GM18508 (cell line): ENCODE measurements around the gene ATP6V0E1.

Experiments
- ATAC-seq: cut with Tn5 transposase; IDR thresholded peaks from one replicate; pipeline ENCODE4 v1.9.1; 2021; ENCODE audit warnings: moderate number of reproducible peaks; ENCODE audit not compliant: insufficient read depth, unreplicated experiment

ATP6V0E1 gene

DNA sequence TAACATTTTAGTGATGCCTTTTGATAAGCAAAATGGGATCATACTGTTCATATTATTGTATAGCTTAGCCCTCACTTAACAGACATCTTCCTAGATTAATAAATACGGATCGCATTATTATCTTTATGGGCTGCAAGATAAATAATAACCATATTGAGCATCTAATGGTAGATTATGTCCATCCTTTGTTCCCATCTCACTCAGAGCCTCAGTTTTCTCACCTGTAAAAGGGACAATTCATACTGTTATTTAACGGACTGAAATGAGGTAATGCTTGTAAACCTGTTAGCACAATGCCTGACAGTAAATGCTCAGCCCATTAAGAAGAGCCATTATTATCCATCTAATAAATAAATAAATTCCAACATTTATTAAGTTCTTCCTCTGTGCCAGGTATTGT lies 27.3 kb upstream of the ATP6V0E1 start:
- no peak for ATAC-seq

GRCh38 chr5:172956936-172957335 lies 26.6 kb upstream of the ATP6V0E1 start:
- no peak for ATAC-seq

- no peak for ATAC-seq
These were observed 26.1 kb upstream of the ATP6V0E1 start for GRCh38 chr5:172957458-172957857.

- ATAC-seq = no peak
These were observed 25.1 kb upstream of the ATP6V0E1 start for GRCh38 chr5:172958331-172959046.

DNA sequence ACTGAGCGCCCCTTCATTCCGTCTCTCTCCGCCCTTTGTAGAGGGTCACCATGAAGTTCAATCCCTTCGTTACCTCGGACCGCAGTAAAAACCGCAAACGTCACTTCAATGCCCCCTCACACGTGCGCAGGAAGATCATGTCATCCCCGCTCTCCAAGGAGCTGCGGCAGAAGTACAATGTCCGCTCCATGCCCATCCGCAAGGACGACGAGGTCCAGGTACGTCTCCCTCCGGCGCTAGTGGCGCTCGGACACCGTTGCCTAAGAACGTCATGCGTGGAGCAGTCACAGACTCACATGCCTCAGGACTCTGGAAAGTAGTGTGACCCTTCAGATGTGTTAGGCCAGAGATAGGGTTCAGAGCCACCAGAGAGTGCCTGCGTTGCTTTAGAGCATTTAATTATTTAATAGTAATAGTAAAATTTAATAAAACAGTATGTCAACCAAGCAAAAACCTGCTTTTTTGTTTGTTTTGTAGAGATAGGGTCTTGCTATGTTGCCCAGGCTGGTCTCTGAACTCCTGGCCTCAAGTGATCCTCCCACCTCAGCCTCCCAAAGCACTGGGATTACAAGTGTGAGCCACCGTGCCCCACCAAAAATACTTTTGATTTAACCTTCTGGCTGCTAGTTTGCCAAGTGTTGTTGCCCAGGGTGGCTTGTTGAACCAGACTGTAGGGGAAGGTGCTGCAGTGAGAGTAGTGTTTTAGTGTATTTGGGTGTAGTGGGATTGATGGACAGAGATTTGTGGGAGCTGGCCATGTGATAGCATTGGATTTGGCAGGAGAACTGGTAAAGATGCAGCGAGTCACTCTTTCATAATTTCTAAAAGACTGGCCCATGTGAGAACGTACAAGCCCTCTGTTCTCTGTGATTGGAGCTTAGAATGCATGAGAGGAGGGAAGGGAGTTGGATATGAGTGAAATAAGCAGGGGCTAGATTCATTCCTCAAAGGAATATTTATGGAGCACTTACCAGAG lies 23.5 kb upstream of the ATP6V0E1 start:
- ATAC-seq = no peak

DNA sequence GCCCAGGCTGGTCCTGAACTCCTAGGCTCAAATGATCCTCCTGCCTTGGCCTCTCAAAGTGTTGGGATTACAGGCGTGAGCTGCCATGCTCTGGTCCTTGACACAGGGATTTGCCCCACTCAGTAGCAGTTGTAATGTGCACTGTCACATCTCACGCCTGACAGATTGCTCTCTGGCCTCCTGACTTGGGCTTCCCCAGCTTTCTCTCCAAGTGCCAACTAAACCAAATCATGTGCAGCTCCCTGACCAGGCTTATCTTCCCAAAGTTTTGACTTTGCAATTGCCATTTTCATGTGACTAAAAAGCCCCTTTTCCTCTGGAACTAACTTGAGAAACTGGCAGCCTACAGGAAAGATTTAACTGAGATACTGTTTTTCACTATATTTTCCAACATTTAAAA lies 13.7 kb upstream of the ATP6V0E1 start:
- no peak for ATAC-seq

- no peak for ATAC-seq
These were observed 12.1 kb upstream of the ATP6V0E1 start for GRCh38 chr5:172971482-172971881.

DNA sequence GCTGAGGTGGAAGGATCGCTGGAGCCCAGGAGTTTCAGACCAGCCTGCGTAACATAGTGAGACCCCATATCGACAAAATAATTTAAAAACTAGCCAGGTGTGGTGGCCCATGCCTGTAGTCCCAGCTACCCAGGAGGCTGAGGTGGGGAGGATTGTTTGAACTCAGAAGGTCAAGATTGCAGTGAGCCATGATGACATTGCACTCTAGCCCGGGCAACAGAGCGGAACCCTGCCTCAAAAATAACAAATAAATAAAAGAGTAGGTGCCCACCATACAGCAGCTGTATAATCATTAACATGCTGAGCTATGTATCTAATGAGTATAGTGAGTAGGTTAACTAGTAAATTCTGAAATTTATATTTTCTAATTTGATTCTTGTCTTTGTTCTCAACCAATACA lies 11.0 kb upstream of the ATP6V0E1 start:
- no peak for ATAC-seq

DNA sequence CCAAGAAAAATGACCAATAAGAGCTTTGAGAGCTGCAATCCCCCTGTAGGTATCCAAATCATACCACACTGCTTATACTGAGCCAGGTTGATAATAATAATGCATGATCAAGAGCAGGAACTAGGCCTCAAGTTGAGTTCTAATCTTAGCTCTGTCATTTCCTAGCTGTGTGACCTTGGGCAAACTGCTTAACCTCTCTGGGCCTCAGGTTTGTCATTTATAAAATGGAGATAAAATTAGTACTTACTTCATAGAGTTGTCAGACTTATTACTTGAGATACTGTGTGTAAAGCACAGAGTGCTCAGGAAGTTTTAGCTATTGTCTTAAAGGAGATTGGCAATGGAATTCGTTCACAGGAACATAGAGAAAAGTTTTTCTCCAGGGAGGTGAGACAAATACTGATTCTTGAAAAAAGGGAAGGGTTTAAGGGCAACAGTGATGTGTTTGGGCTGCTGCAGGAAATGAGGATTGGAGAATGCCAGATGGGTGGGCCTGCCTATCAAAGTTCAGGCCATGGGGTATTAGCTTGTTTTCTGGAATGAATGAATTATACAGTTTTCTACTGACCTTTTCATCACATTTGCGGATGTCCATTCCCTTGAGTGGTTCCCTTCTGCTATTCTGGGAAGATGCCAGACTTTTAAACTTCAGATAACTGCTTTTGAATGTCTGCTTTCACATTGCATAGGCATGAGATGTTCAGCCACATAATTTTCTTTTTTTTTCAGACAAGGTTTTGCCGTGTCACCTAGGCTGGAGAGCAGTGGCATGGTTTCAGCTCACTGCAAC lies 10.2 kb upstream of the ATP6V0E1 start:
- ATAC-seq = no peak

GRCh38 chr5:172973931-172974330 lies 9.6 kb upstream of the ATP6V0E1 start:
- ATAC-seq = no peak

DNA sequence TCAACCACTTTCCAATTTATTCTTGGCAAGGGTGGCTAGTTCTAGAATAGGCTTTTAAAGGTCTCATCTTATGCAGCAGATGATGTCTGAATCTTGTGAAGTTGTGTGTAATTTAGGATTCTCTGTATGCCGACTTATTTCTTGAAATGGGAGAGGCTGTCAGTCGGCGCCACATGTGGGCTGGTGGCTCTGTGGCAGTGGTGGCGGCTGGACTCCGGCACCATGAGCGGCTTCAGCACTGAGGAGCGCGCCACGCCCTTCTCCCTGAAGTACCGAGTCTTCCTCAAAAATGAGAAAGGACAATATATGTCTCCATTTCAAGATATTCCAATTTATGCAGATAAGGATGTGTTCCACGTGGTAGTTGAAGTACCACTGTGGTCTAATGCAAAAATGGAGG lies 8.3 kb upstream of the ATP6V0E1 start:
- ATAC-seq = no peak

GRCh38 chr5:172979778-172980177 lies 3.8 kb upstream of the ATP6V0E1 start:
- no peak for ATAC-seq

DNA sequence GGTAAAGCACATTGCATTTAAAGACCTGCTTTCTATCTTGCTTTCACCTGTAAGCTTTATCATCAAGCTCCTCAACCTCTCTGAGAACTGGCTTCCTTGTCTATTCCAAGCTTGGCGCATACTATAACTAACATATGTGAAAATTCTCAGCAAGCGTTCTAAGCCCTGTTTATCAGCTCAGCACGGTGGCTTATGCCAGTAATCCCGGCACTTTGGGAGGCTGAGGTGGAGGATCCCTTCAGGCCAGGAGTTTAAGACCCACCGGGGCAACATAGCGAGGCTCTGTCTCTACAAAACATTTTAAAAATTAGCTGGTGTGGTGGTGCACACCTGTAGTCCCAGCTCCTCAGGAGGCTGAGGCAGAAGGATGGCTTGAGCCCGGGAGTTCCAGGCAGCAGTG lies 1.6 kb upstream of the ATP6V0E1 start:
- ATAC-seq = no peak

GRCh38 chr5:172984244-172984953 lies 828 bp downstream of the ATP6V0E1 start:
- ATAC-seq = peak; percentile 49

- no peak for ATAC-seq
These were observed 2.0 kb downstream of the ATP6V0E1 start for GRCh38 chr5:172985596-172985995.

- no peak for ATAC-seq
These were observed 4.7 kb downstream of the ATP6V0E1 start for GRCh38 chr5:172988276-172988675.

GRCh38 chr5:172990776-172991175 lies 7.2 kb downstream of the ATP6V0E1 start:
- no peak for ATAC-seq

GRCh38 chr5:172994405-172994804 lies 10.8 kb downstream of the ATP6V0E1 start:
- ATAC-seq = no peak

GRCh38 chr5:172999372-172999973 lies 15.9 kb downstream of the ATP6V0E1 start:
- no peak for ATAC-seq

GRCh38 chr5:172999974-173000373 lies 16.4 kb downstream of the ATP6V0E1 start:
- ATAC-seq = no peak
